Measurements from ENCODE around the gene WDFY2.

- no peak for TF ChIP-seq CTCF (IDR thresholded peaks at IDR 0.05; ENCODE audit: poor library complexity, severe bottlenecking)
- TF ChIP-seq EP300 (conservative IDR thresholded peaks at IDR 0.05; ENCODE audit: poor library complexity, severe bottlenecking): no peak
- no peak for TF ChIP-seq EZH2 (IDR thresholded peaks at IDR 0.05; ENCODE audit: borderline replicate concordance, insufficient read depth, low read length, poor library complexity, severe bottlenecking)
- TF ChIP-seq REST (IDR thresholded peaks at IDR 0.05; ENCODE audit: borderline replicate concordance): no peak
- TF ChIP-seq POLR2AphosphoS5 (IDR thresholded peaks at IDR 0.05): no peak
- no peak for TF ChIP-seq SMC3 (conservative IDR thresholded peaks at IDR 0.05; ENCODE audit: poor library complexity)
- TF ChIP-seq RAD21 (conservative IDR thresholded peaks at IDR 0.05): no peak
Measured at GRCh38 chr13:51776179-51776578, 191.9 kb downstream of the WDFY2 start.
